Tibial artery (tissue), 4 donors: Measurements from ENCODE around the gene CCDC87.
A peak's percentile ranks its signal among the peaks of the same experiment; 100 is the strongest.
"Not testable (repeated sequence)": the region's sequence is repeated elsewhere in the genome, so short reads cannot be mapped to it uniquely, and the experiment has no call there.

Source experiments
- DNase-seq, 2 donors: peaks; one replicate each; pipeline ENCODE4 v3.0.0-alpha.2; 2019
- H3K27ac ChIP-seq, 2 donors: fragments of 200-600 bp; sonication (generic) in 1 of 2; 1 replicate in 1 of 2; 2 replicates in 1 of 2; pipeline ENCODE4 v1.5.1; 2018 to 2019; ENCODE audit warnings: mild to moderate bottlenecking in 1 of 2
- H3K27me3 ChIP-seq, 2 donors: fragments of 200-600 bp; sonication (generic) in 1 of 2; one replicate each; pipeline versions ENCODE4 v1.5.1 to v1.6.0; 2016 to 2019
- H3K36me3 ChIP-seq, 3 donors: fragments of 200-600 bp; sonication (generic) in 2 of 3; one replicate each; pipeline ENCODE4 v1.5.1; 2016 to 2019; ENCODE audit warnings: mild to moderate bottlenecking in 2 of 3
- H3K4me1 ChIP-seq, 4 donors: fragments of 200-600 bp; sonication (generic) in 2 of 4; 1 replicate in 3 of 4; 2 replicates in 1 of 4; pipeline ENCODE4 v1.5.1; 2016 to 2019
- H3K4me3 ChIP-seq, 2 donors: fragments of 200-600 bp; sonication (generic) in 1 of 2; 1 replicate in 1 of 2; 2 replicates in 1 of 2; pipeline ENCODE4 v1.5.1; 2018 to 2019; ENCODE audit warnings: mild to moderate bottlenecking in 2 of 2
- H3K9me3 ChIP-seq, 3 donors: fragments of 200-600 bp; sonication (generic) in 1 of 3; one replicate each; pipeline ENCODE4 v1.5.1; 2016 to 2019
- CTCF ChIP-seq, 2 experiments: fragments of 200-600 bp in 1 of 2; fragments of 450-650 bp in 1 of 2; IDR thresholded peaks; one replicate each; pipeline ENCODE4 v1.5.1; 2017 to 2019; ENCODE audit warnings: antibody characterized with exemption in 2 of 2, mild to moderate bottlenecking in 1 of 2, moderate library complexity in 1 of 2
- intact Hi-C: fragments of 100-400 bp; cut with DNase I; formaldehyde crosslinking; loops from one replicate; pipeline ENCODE4 v1.15.0; 2023; ENCODE audit warnings: low total_unique reads

The CCDC87 gene

DNA sequence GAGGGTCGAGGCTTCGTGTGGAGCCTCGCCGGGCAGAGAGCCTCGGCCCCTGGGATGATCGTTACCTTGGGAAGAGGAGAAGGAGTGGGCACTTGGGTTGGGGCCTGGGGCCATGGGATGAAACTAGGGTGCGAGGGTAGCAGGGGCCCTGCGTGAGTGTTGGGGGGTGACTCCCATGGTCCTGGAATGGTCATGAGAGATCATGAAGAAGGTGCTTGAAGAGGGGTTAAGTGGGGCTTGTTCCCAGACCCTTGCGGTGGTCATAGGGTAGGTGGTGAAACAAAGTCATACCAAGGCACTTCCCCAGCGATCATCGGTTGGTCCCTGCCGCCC, 406 bp upstream of the CCDC87 start:
- H3K4me1 ChIP-seq: peaks cover 0 to 33% (median 20%) of the 10 kb centered on the region in 4 donors
- H3K36me3 ChIP-seq: peaks cover 0 to 3% (median 0%) of the 10 kb centered on the region in 3 donors
- no peaks in the 10 kb centered on the region for H3K27me3 ChIP-seq
- no peak for TF ChIP-seq CTCF (IDR thresholded peaks at IDR 0.05)
- no peaks in the 10 kb centered on the region for H3K9me3 ChIP-seq
- no peak for DNase-seq
- peak overlapping the region; percentile 81 to 90 for H3K27ac ChIP-seq
- peak overlapping the region; percentile 68 to 72 for H3K4me3 ChIP-seq
- intact Hi-C loops: no loop called here

- Histone ChIP-seq H3K36me3 (no peaks in the 10 kb centered on the region), H3K4me3 (no peak overlapping the region)
- intact Hi-C loops: no loop called here
These were observed 1.7 kb downstream of the CCDC87 start for GRCh38 chr11:66591175-66591574.

DNA sequence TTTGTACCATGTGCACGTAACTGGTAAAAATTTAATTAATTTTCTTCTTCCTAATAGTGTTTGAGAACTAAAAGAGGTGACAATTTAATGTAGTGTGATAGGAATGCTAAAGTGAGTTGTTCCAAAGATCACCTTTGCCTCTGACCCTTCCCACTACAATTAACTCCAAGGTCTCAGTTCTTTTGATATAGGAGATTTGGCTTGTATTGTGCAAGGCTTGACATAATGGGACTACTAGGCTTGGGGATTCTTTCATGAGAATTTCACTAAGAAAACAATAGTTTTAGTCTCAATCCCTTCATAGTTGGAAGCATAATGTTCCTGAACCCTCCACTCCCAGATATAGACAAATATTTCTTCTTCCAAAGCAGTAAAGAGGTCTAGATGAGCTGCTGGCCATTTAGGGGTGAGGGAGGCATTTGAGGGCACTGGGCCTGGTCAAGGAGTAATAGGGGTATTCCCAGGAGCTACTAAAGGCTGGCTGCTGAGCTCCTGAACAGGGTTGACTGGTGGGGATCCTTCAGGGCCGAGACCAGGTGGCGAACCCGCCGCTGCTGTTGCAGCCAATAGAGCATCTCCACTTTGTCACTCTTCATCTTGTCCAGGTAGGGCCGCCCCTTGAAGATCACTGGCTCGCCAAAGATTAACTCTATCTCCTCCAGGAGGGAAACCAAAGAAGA, 2.7 kb downstream of the CCDC87 start:
- DNase-seq: no peak
- Histone ChIP-seq H3K27me3 (no peaks in the 10 kb centered on the region), H3K4me1 (peaks cover 0 to 28% (median 17%) of the 10 kb centered on the region in 4 donors), H3K27ac (no peak overlapping the region), H3K36me3 (no peaks in the 10 kb centered on the region), H3K4me3 (no peak overlapping the region), H3K9me3 (no peaks in the 10 kb centered on the region)
- intact Hi-C loops: no loop called here
- no peak for TF ChIP-seq CTCF (IDR thresholded peaks at IDR 0.05)

More at GRCh38 chr11:66591175-66591574, 1.7 kb downstream of the CCDC87 start:
- Histone ChIP-seq H3K9me3 (no peaks in the 10 kb centered on the region), H3K27me3 (no peaks in the 10 kb centered on the region), H3K27ac (no peak overlapping the region), H3K4me1 (peaks cover 0 to 33% (median 20%) of the 10 kb centered on the region in 4 donors)
- TF ChIP-seq CTCF (IDR thresholded peaks at IDR 0.05): no peak
- DNase-seq: no peak

GRCh38 chr11:66589315-66589714, 3.5 kb downstream of the CCDC87 start:
- H3K9me3 ChIP-seq, intact Hi-C loops, H3K4me3 ChIP-seq, H3K36me3 ChIP-seq, H3K27ac ChIP-seq, H3K27me3 ChIP-seq, DNase-seq: not testable (repeated sequence)
- peaks cover 0 to 20% (median 14%) of the 10 kb centered on the region in 4 donors for H3K4me1 ChIP-seq

DNA sequence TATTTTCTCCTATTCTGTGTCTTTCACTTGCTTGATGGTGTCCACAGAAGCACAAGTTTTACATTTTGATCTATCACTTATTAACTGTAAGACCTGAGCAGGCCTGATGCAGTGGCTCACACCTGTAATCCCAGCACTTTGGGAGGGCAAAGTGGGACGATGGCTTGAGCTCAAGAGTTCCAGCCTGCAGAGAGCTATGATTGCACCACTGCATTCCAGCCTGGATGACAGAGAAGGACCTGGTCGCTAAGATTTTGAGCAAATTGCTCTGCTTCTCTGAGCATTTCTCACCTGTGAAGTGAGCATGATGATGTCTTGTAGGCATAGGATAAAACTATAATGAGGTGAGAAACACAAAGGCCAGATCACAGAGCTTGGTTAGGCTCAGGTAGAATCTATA, 6.7 kb downstream of the CCDC87 start:
- intact Hi-C loops: no loop called here
- no peaks in the 10 kb centered on the region for H3K27me3 ChIP-seq
- no peaks in the 10 kb centered on the region for H3K9me3 ChIP-seq
- no peaks in the 10 kb centered on the region for H3K4me1 ChIP-seq
- H3K4me3 ChIP-seq: no peak overlapping the region
- no peak overlapping the region for H3K27ac ChIP-seq
- no peak for DNase-seq
- H3K36me3 ChIP-seq: no peaks in the 10 kb centered on the region
- no peak for TF ChIP-seq CTCF (IDR thresholded peaks at IDR 0.05)

DNA sequence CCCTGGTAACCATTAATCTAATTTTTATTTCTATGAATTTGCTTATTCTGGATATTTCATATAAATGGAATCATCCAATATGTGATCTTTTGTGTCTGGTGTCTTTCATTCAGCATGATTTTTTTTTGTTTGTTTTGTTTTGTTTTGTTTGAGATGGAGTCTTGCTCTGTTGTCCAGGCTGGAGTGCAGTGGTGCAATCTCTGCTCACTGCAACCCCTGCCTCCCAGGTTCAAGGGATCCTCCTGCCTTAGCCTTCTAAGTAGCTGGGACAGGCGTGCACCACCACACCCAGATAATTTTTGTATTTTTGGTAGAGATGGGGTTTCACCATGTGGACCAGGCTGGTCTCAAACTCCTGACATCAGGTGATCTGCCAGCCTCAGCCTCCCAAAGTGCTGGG, 7.4 kb downstream of the CCDC87 start:
- H3K9me3 ChIP-seq, DNase-seq, H3K4me3 ChIP-seq, H3K27ac ChIP-seq, intact Hi-C loops, H3K36me3 ChIP-seq, H3K27me3 ChIP-seq, H3K4me1 ChIP-seq: not testable (repeated sequence)

- H3K9me3 ChIP-seq, H3K36me3 ChIP-seq, H3K27ac ChIP-seq, H3K27me3 ChIP-seq, H3K4me1 ChIP-seq, H3K4me3 ChIP-seq, intact Hi-C loops, DNase-seq: not testable (repeated sequence)
These were observed 10.2 kb downstream of the CCDC87 start for GRCh38 chr11:66582565-66583147.
